ENCODE results near the gene ULK4.

DNA sequence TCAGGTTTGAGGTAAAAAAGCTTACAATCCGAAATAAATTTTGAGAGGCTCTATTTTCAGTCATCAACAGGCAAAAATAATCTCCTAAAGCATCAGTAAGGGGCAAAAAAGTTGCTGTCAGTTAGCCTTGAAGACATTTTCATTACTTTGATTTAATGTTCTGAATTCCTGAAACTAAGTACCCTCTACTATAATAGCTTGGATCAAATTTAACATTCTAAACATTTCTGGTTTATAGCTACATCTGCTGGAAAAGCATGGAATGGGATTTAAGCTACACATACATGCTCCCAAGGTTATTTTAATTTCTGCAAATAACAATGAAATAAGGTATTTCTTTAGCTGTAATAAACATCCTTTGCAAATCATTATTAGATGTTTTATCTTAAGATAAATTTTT is 245.4 kb downstream of the ULK4 start:
- TF ChIP-seq FOXA1 (IDR thresholded peaks at IDR 0.05) (no peak), ELF4 (IDR thresholded peaks at IDR 0.05) (no peak), TARDBP (IDR thresholded peaks at IDR 0.05) (no peak), FOXM1 (IDR thresholded peaks at IDR 0.05; ENCODE audit: borderline replicate concordance) (no peak), ARNT (IDR thresholded peaks at IDR 0.05) (no peak), L3MBTL2 (conservative IDR thresholded peaks at IDR 0.05) (no peak), FOXK2 (IDR thresholded peaks at IDR 0.05) (no peak), SP1 (IDR thresholded peaks at IDR 0.05) (no peak), HDGF (IDR thresholded peaks at IDR 0.05; ENCODE audit: borderline replicate concordance) (no peak), BHLHE40 (IDR thresholded peaks at IDR 0.05; ENCODE audit: borderline replicate concordance) (no peak), ZNF384 (IDR thresholded peaks at IDR 0.05) (no peak), PKNOX1 (IDR thresholded peaks at IDR 0.05) (peak; percentile 94), SUZ12 (IDR thresholded peaks at IDR 0.05) (no peak), CTBP1 (IDR thresholded peaks at IDR 0.05; ENCODE audit: borderline replicate concordance) (no peak)
